HUDEP-2 (cell line): ENCODE measurements around the gene KCNG3.
"Not testable (repeated sequence)": the region's sequence is repeated elsewhere in the genome, so short reads cannot be mapped to it uniquely, and the experiment has no call there.

Experiments
- DNase-seq, 76 experiments: peaks; one replicate each; lab custom pipeline; 2025; ENCODE audit not compliant: unreplicated experiment in 76 of 76; lab: John Stamatoyannopoulos, UW

The KCNG3 gene

DNA sequence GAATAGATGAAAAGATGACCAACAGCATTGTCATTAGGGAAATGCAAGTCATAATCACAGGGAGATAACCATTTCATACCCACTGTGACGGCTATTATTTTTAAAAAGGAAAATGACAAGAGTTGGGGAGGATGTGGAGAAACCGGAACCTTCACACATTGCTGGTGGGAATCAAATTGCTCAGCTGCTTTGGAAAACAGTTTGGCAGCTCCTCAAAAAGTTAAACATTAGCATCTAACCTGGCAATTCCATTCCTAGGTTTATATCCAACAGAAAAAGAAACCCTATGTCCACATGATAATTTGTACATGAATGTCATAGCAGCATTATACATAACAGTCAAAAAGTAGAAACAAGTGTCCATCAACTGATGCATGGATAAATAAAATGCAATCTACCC is 58.2 kb downstream of the KCNG3 start:
- no peak for DNase-seq

DNA sequence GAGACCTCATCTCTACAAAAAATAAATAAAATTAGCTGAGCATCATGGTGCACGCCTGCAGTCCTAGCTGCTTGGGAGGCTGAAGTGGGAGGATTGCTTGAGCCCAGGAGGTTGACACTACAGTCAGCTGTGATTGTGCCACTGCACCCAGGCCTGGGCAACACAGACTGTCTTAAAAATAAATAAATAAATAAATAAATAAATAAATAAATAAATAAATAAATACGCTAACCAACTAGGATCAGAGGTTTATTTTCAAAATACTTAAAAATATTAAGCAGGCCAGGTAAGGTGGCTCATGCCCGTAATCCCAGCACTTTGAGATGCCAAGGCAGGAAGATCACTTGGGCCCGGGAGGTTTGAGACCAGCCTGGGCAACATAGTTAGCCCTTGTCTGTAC is 63.6 kb downstream of the KCNG3 start:
- no peak for DNase-seq

DNA sequence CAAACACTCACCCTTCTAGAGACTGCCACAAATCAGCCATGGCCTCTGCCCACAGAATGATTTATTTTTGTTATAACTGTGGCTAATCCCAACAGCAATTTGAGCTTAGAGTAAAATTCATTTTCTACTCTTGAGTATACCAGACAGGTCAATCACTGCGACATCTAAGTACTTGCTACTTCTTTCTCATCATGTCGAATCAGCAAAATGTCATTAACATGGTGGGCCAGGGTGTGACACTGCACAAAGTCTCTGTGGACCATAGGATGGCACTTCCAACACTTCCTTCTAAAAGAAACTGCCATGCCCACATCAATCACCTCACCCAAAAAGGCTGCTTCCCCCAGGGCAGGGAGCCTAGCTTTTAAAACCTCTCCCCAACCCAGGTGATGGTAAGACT is 64.4 kb downstream of the KCNG3 start:
- no peak for DNase-seq

GRCh38 chr2:42425697-42426096 is 68.1 kb downstream of the KCNG3 start:
- DNase-seq: no peak

- DNase-seq: no peak
Measured at GRCh38 chr2:42424033-42424432, 69.7 kb downstream of the KCNG3 start.

DNA sequence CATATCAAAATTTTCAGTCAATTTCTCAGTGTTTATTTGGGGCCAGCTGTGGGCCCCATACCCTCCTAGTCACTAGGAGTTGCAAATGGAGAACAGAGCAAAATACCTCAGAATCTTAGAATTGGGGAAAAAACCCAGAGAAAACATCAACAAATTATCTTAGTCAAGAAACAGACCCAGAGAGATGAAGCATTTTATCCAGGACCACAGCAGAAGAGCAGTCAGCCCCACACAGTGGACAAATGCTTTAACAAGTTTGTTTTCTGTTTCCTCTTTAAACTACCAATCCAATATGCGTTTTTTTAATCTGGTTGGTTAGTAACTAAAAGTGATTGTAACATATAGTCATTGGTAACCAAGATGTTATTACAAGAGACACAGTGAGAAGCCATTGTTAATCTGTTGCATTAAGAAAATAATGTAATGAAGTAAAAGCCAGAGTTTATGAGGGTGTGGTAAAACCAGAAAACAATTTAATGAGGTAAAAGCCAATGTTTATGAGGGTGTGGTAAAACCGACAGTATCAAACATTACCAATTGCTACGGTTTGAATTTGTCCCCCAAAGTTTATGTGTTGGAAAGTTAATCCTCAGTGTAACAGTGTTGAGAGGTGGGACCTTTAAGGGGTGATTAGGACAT is 72.1 kb downstream of the KCNG3 start:
- DNase-seq: no peak

GRCh38 chr2:42421157-42421485 is 72.7 kb downstream of the KCNG3 start:
- DNase-seq: no peak

- DNase-seq: no peak
Measured at GRCh38 chr2:42414648-42415047, 79.1 kb downstream of the KCNG3 start.

DNA sequence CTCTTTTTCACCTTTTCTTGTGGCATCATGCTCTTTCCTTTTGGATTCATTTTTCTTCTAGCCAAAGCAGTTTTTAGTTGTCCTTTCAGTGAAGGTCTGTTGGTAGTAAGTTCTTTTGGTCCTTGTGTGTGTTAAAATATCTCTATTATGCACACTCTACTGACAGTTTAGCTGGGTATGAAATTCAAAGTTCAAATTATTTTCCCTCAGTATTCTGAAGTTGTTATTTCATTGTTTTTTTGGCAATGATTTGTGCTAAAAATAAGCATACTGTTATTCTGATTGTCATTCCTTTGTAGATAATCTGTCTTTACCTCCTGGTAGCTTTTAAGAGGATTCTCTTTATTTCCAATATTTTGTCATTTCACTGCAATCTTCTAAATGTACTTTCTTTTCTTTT is 79.6 kb downstream of the KCNG3 start:
- DNase-seq: no peak

GRCh38 chr2:42410742-42411514 is 82.9 kb downstream of the KCNG3 start:
- DNase-seq: no peak

DNA sequence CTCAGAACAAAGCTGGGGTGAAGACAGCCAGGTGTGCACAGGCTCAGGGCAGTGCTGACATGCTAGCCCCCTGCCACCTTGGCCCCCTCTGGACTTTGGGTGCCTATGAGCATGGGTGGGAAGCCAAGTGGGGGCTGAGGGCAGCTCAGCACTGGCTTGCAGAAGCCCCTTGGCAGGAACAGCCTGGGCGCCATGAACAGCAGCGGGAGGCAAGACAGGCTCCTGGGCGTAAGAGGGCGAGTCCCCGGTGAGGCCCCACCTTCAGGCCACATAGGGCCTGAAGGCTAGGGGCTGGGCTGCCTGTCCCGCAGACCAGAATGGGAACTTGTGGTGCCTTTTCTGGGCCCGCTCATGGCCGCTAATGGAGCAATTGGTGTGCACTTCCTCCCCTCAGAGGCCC is 85.8 kb downstream of the KCNG3 start:
- no peak for DNase-seq

GRCh38 chr2:42407476-42407875 is 86.3 kb downstream of the KCNG3 start:
- DNase-seq: no peak

- no peak for DNase-seq
Measured at GRCh38 chr2:42404676-42405075, 89.1 kb downstream of the KCNG3 start.

- no peak for DNase-seq
Measured at GRCh38 chr2:42401773-42402172, 92.0 kb downstream of the KCNG3 start.

DNA sequence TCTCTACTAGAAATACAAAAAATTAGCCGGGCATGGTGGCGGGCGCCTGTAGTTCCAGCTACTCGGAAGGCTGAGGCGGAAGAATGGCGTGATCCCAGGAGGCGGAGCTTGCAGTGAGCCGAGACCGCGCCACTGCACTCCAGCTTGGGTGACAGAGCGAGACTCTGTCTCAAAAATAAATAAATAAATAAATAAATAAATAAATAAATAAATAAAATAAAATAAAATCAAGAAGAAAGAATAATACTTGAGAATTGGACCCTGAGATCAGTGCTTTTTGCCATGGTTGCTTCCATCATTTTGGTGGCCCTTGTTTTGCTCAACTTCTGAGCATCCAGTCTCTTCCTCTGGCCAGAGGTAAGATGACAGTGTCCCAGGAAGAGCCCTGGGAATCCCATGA is 95.7 kb downstream of the KCNG3 start:
- not testable (repeated sequence) for DNase-seq

GRCh38 chr2:42393320-42393719 is 100.5 kb downstream of the KCNG3 start:
- DNase-seq: not testable (repeated sequence)

GRCh38 chr2:42392191-42392590 is 101.6 kb downstream of the KCNG3 start:
- no peak for DNase-seq
